Stimulated activated naive CD8-positive, alpha-beta T cell treated with anti-CD3 and anti-CD28 coated beads, Interleukin-15, Interleukin-2, amounts not matched to agents 100 ng/mL and 50 ng/mL, for 24 hours (primary cell): ENCODE measurements around the gene FLNA.
A peak's percentile ranks its signal among the peaks of the same experiment; 100 is the strongest.

Source experiments
- H3K27ac Mint-ChIP-seq: one replicate; pipeline ENCODE4 v1.8.0; 2021; ENCODE audit warnings: mild to moderate bottlenecking, mixed read lengths
- H3K27me3 Mint-ChIP-seq: one replicate; pipeline ENCODE4 v1.8.0; 2021; ENCODE audit warnings: mixed read lengths
- H3K36me3 Mint-ChIP-seq: one replicate; pipeline ENCODE4 v1.8.0; 2021; ENCODE audit warnings: low read depth, mixed read lengths
- H3K4me1 Mint-ChIP-seq: one replicate; pipeline ENCODE4 v1.8.0; 2021; ENCODE audit warnings: low read depth, mixed read lengths
- H3K4me3 Mint-ChIP-seq: one replicate; pipeline ENCODE4 v1.8.0; 2021; ENCODE audit warnings: mild to moderate bottlenecking, mixed read lengths
- H3K9me3 Mint-ChIP-seq: one replicate; pipeline ENCODE4 v1.8.0; 2021; ENCODE audit warnings: mixed read lengths

The FLNA gene

DNA sequence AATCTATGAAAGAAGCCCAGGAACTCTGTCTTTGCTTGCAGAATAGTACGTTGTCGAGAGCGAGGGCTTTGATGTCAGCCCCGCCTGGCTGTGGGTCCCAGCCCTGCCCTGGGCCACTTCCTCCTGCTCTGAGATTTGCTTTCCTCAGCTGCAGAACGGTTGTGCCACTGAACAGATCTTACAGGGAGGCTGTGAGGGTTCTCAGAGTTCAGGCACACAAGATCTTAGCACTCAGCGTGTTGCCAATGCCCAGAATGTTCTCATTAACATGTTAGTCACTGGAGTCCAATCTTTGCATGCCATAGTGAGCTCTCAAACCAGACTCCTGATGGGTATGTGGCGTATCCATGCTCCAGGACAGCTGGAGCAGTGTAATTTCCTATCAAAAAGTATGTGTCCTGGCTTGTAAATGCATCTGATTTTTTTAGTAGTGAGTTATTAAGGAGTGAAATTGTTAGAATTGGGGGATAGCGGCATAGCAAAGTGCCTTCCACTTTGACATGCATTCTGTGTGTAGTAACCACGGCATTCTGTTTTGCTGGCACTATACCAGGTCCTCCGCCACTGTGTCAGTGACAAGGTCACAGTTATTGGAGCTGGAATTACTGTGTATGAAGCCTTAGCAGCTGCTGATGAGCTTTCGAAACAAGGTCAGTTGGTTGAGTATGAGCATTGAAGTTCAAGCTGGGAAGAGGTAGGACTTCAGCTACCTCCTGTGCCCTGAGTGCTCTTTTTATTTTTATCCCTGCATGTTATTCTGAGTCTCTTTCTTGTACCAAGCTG, 47.2 kb downstream of the FLNA start:
- no peaks in the 10 kb centered on the region for H3K36me3 Mint-ChIP-seq
- no peaks in the 10 kb centered on the region for H3K27me3 Mint-ChIP-seq
- no peaks in the 10 kb centered on the region for H3K9me3 Mint-ChIP-seq
- H3K27ac Mint-ChIP-seq: peak overlapping the region; percentile 58
- peak overlapping the region; percentile 26 for H3K4me3 Mint-ChIP-seq
- peaks cover 39% of the 10 kb centered on the region for H3K4me1 Mint-ChIP-seq

- Mint-ChIP-seq H3K4me3 (no peak overlapping the region), H3K27me3 (no peaks in the 10 kb centered on the region), H3K36me3 (no peaks in the 10 kb centered on the region), H3K4me1 (peaks cover 47% of the 10 kb centered on the region), H3K27ac (no peak overlapping the region), H3K9me3 (no peaks in the 10 kb centered on the region)
Measured at GRCh38 chrX:154325541-154325940, 48.9 kb downstream of the FLNA start.

- H3K4me1 Mint-ChIP-seq: peaks cover 48% of the 10 kb centered on the region
- no peak overlapping the region for H3K4me3 Mint-ChIP-seq
Measured at GRCh38 chrX:154323537-154323936, 50.9 kb downstream of the FLNA start.

GRCh38 chrX:154322890-154323289, 51.5 kb downstream of the FLNA start:
- Mint-ChIP-seq H3K36me3 (no peaks in the 10 kb centered on the region), H3K27ac (no peak overlapping the region), H3K27me3 (no peaks in the 10 kb centered on the region), H3K4me1 (peaks cover 44% of the 10 kb centered on the region), H3K4me3 (no peak overlapping the region), H3K9me3 (no peaks in the 10 kb centered on the region)

More at GRCh38 chrX:154323537-154323936, 50.9 kb downstream of the FLNA start:
- H3K27me3 Mint-ChIP-seq: no peaks in the 10 kb centered on the region
- H3K36me3 Mint-ChIP-seq: no peaks in the 10 kb centered on the region
- no peaks in the 10 kb centered on the region for H3K9me3 Mint-ChIP-seq
- H3K27ac Mint-ChIP-seq: no peak overlapping the region

DNA sequence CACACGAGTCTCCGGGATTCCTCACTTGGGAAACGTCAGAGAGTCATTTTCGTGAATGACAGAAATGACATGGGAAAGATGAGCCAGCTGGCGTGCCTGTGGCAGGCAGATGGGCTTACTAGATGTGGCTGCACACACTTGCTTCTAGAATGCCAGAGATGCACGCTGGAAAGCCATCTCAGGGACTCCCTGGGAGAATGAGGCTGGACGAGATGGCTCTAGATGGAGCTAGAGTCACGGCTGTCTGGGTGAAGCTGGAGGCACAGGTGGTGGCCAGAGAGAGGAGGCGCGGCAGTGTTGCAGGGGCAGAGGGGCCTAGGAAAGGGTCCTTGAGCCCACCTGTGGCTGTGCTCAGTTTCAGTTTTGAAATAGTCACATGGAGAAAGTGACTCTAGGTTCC, 52.8 kb downstream of the FLNA start:
- Mint-ChIP-seq H3K4me3 (peak overlapping the region; percentile 17), H3K27me3 (no peaks in the 10 kb centered on the region), H3K27ac (peak overlapping the region; percentile 67), H3K4me1 (peaks cover 42% of the 10 kb centered on the region), H3K36me3 (no peaks in the 10 kb centered on the region), H3K9me3 (no peaks in the 10 kb centered on the region)

DNA sequence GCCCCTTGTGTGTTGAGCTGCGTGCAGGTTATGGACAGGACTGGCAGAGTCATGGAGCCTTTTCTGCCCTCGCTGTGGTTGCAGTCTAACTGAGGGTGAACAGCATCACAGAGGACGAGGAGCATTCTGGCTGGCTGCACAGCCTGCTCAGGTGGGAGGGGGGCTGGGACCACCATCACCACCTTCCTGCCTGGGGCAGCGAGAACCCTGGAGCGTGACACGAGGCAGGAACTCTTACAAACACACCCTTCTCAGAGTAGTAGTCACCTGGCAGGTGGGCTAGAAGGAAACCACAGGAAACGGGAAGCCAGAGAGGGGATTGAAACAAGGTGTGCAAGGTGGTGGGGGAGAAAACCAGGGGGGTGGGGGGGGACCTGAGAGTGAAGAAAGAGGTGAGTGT, 53.3 kb downstream of the FLNA start:
- no peaks in the 10 kb centered on the region for H3K9me3 Mint-ChIP-seq
- peak overlapping the region; percentile 67 for H3K27ac Mint-ChIP-seq
- H3K4me1 Mint-ChIP-seq: peaks cover 38% of the 10 kb centered on the region
- no peaks in the 10 kb centered on the region for H3K27me3 Mint-ChIP-seq
- no peak overlapping the region for H3K4me3 Mint-ChIP-seq
- no peaks in the 10 kb centered on the region for H3K36me3 Mint-ChIP-seq

GRCh38 chrX:154320406-154320805, 54.0 kb downstream of the FLNA start:
- Mint-ChIP-seq H3K4me3 (no peak overlapping the region), H3K27ac (no peak overlapping the region), H3K36me3 (no peaks in the 10 kb centered on the region), H3K4me1 (peaks cover 33% of the 10 kb centered on the region), H3K9me3 (no peaks in the 10 kb centered on the region), H3K27me3 (no peaks in the 10 kb centered on the region)

DNA sequence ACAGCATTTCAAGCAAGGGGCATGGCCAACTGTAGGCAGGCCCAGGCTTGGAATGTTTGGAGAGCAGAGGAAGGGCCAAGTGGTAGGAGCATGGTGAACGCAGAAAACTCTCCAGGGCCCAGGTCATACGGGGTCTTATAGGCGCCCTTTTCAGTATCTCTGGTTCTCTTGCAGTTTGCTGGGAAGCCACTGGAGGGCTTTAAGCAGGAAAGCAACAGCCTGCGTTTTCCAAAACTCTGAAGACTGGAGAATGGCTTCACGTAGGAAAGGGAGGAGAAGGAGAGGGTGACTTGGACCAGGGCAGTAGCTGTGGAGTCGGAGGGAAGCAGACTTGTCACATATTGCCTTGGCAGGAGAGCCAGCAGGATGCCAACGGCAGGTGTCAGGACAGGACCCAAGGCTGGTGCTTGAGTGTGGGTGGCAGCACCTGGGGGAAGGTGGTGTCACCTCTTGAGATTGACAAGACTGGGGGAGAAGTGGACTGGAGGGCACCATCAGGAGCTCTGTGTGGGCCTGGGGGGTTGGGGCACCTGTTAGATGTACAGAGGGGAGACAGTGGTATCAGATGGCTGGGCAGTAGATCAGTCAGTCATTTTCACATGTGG, 56.9 kb downstream of the FLNA start:
- Mint-ChIP-seq H3K4me1 (peaks cover 60% of the 10 kb centered on the region), H3K9me3 (no peaks in the 10 kb centered on the region), H3K36me3 (no peaks in the 10 kb centered on the region), H3K4me3 (no peak overlapping the region), H3K27me3 (no peaks in the 10 kb centered on the region), H3K27ac (no peak overlapping the region)

- H3K9me3 Mint-ChIP-seq: no peaks in the 10 kb centered on the region
- H3K27me3 Mint-ChIP-seq: no peaks in the 10 kb centered on the region
- H3K36me3 Mint-ChIP-seq: no peaks in the 10 kb centered on the region
- H3K4me3 Mint-ChIP-seq: no peak overlapping the region
- H3K27ac Mint-ChIP-seq: no peak overlapping the region
- peaks cover 66% of the 10 kb centered on the region for H3K4me1 Mint-ChIP-seq
Measured at GRCh38 chrX:154315416-154315815, 59.0 kb downstream of the FLNA start.

GRCh38 chrX:154313147-154313546, 61.3 kb downstream of the FLNA start:
- Mint-ChIP-seq H3K27ac (peak overlapping the region; percentile 95), H3K4me1 (peaks cover 67% of the 10 kb centered on the region), H3K27me3 (no peaks in the 10 kb centered on the region), H3K4me3 (peak overlapping the region; percentile 77), H3K9me3 (no peaks in the 10 kb centered on the region), H3K36me3 (no peaks in the 10 kb centered on the region)

GRCh38 chrX:154312116-154312515, 62.3 kb downstream of the FLNA start:
- Mint-ChIP-seq H3K27ac (no peak overlapping the region), H3K4me3 (no peak overlapping the region), H3K4me1 (peaks cover 68% of the 10 kb centered on the region), H3K9me3 (no peaks in the 10 kb centered on the region), H3K27me3 (no peaks in the 10 kb centered on the region), H3K36me3 (no peaks in the 10 kb centered on the region)

DNA sequence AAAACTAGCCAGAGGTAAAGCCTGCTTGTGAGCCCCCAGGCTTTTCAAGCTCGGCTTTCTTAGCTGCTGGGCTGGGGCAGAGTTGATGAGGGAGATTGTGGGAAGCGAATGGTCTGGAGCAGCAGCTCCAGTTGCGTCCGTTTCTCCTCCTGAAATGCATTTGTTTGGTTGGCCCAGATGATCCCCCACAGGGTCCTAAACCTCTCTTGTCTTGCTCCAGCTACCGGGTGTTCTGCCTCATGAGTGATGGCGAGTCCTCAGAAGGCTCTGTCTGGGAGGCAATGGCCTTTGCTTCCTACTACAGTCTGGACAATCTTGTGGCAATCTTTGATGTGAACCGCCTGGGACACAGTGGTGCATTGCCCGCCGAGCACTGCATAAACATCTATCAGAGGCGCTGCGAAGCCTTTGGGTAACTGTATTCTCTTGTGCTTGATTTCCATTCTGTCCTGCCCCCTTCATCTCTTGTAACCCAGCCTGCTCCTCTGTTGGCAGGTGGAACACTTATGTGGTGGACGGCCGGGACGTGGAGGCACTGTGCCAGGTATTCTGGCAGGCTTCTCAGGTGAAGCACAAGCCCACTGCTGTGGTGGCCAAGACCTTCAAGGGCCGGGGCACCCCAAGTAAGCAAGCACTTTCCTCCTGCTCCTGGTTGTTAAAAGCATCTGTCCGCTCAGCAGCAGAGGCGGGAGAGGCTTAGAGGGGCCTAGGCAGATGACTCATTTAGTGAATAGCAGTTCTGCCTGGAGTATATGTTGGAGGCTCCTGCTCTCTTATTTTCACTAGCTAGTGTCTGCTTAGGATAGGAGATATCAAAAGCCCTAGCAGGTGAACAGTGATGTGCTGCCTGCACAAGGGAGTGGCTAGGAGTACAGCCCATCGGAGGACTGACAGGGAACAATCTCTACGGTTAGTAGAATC, 63.6 kb downstream of the FLNA start:
- H3K27ac Mint-ChIP-seq: no peak overlapping the region
- no peaks in the 10 kb centered on the region for H3K9me3 Mint-ChIP-seq
- peaks cover 63% of the 10 kb centered on the region for H3K4me1 Mint-ChIP-seq
- no peak overlapping the region for H3K4me3 Mint-ChIP-seq
- no peaks in the 10 kb centered on the region for H3K27me3 Mint-ChIP-seq
- no peaks in the 10 kb centered on the region for H3K36me3 Mint-ChIP-seq

GRCh38 chrX:154309041-154309775, 65.2 kb downstream of the FLNA start:
- H3K4me1 Mint-ChIP-seq: peaks cover 59% of the 10 kb centered on the region
- H3K4me3 Mint-ChIP-seq: no peak overlapping the region
- no peaks in the 10 kb centered on the region for H3K9me3 Mint-ChIP-seq
- no peak overlapping the region for H3K27ac Mint-ChIP-seq
- H3K36me3 Mint-ChIP-seq: no peaks in the 10 kb centered on the region
- H3K27me3 Mint-ChIP-seq: no peaks in the 10 kb centered on the region

DNA sequence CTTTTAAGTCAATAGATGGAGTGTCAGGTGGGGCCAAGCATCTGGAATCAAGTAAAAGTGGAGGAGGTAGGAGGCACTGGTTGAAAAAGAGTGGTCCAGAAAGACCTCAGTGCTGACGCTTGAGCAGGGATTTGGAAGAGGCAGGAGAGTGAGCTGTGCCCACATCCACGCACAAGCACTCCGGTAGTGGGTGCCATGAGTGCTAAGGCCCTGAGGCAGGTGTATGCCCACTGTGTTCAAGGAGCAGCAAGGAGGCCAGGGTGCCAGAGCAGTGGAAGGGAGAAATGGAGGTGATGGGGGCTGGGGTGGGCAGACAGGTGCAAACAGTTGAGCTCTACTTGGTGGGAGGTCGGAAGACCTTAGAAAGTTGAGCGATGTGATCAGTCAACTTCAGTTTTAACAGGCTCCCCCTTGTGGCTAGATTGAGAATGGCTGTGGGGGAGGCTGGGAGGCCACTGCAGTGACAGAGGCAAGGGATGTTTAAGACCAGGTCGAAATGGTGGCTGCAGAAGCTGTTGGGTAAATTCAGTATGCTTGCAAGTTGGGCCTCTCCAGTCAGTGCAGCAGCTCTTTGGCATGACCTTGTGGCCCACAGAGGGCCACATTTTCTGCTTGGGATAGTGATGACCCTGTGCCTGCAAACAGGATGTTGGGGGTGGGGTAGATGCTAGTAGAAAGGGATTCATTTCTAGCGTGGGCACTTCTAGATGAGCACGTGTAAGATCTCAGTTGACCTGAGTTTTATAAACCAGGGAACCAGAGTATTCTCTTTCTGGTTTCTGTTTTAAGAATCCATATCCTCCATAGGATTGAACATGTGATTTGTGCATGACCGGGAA, 66.1 kb downstream of the FLNA start:
- Mint-ChIP-seq H3K27me3 (no peaks in the 10 kb centered on the region), H3K9me3 (no peaks in the 10 kb centered on the region), H3K27ac (peak overlapping the region; percentile 5), H3K4me3 (no peak overlapping the region), H3K4me1 (peaks cover 50% of the 10 kb centered on the region), H3K36me3 (no peaks in the 10 kb centered on the region)
